WTC11 (cell line): ENCODE measurements around the gene ZNF600. TPM values are rescaled to one million over a fixed set of nuclear protein-coding genes. Genes with fewer than 3 reads are reported as not detected.
"Not testable (repeated sequence)": the region's sequence is repeated elsewhere in the genome, so short reads cannot be mapped to it uniquely, and the experiment has no call there.

Source experiments
- ATAC-seq: fragments of 200-7000 bp; cut with Tn5 transposase; 2 replicates; pipeline ENCODE4 v1.10.0; 2021; ENCODE audit warnings: mild to moderate bottlenecking, moderate library complexity
- CTCF ChIA-PET: fragments of 300-600 bp; sonication (Branson Sonifier 250); formaldehyde crosslinking; loops from one replicate; lab custom pipeline; 2021; ENCODE audit warnings: antibody characterized with exemption; lab: Charles Lee
- POLR2A ChIA-PET: fragments of 350-600 bp; sonication (Branson Sonifier 250); formaldehyde crosslinking; loops from one replicate; lab custom pipeline; 2021; ENCODE audit warnings: antibody characterized with exemption; lab: Charles Lee
- DNase-seq: peaks from one replicate; pipeline ENCODE4 v3.0.0; 2021; ENCODE audit warnings: low spot score
- H3K27ac Mint-ChIP-seq: 2 replicates; pipeline ENCODE4 v1.8.0; 2021; ENCODE audit warnings: mixed read lengths
- H3K27me3 Mint-ChIP-seq: 2 replicates; pipeline ENCODE4 v1.8.0; 2021; ENCODE audit warnings: low read depth, mild to moderate bottlenecking, moderate library complexity, mixed read lengths
- H3K36me3 Mint-ChIP-seq: 2 replicates; pipeline ENCODE4 v1.8.0; 2021; ENCODE audit warnings: mixed read lengths
- H3K4me1 Mint-ChIP-seq: 2 replicates; pipeline ENCODE4 v1.8.0; 2022; ENCODE audit warnings: mixed read lengths
- H3K4me3 Mint-ChIP-seq: 2 replicates; pipeline ENCODE4 v1.8.0; 2021; ENCODE audit warnings: mild to moderate bottlenecking, moderate library complexity, mixed read lengths
- H3K9me3 Mint-ChIP-seq: 2 replicates; pipeline ENCODE4 v1.8.0; 2021; ENCODE audit warnings: mixed read lengths
- ARID4B ChIP-seq: sonication (generic); formaldehyde crosslinking; IDR thresholded peaks from 2 replicates; pipeline ENCODE4 v1.8.0; 2023; ENCODE audit warnings: missing genetic modification reagents, mild to moderate bottlenecking, borderline replicate concordance
- CDX4 ChIP-seq: fragments of 250-450 bp; sonication (Bioruptor Pico); IDR thresholded peaks from 2 replicates; pipeline ENCODE4 v1.9.0; 2021; ENCODE audit warnings: moderate library complexity, mild to moderate bottlenecking, inconsistent platforms, borderline replicate concordance
- CREM ChIP-seq: sonication (generic); formaldehyde crosslinking; IDR thresholded peaks from 2 replicates; pipeline ENCODE4 v1.8.1; 2022; ENCODE audit warnings: mild to moderate bottlenecking, missing genetic modification reagents, moderate library complexity
- FOXJ3 ChIP-seq: sonication (generic); formaldehyde crosslinking; IDR thresholded peaks from 2 replicates; pipeline ENCODE4 v1.9.0; 2021; ENCODE audit warnings: missing genetic modification reagents, mild to moderate bottlenecking, borderline replicate concordance
- FOXP4 ChIP-seq: sonication (generic); formaldehyde crosslinking; IDR thresholded peaks from 2 replicates; pipeline ENCODE4 v1.8.0; 2022; ENCODE audit warnings: mild to moderate bottlenecking, missing genetic modification reagents
- GRHL2 ChIP-seq: fragments of 250-450 bp; sonication (Bioruptor Pico); IDR thresholded peaks from 2 replicates; pipeline ENCODE4 v1.8.0; 2022; ENCODE audit warnings: mild to moderate bottlenecking, moderate library complexity; ENCODE audit not compliant: insufficient replicate concordance, severe bottlenecking
- HMGXB4 ChIP-seq: sonication (generic); formaldehyde crosslinking; IDR thresholded peaks from 2 replicates; pipeline ENCODE4 v1.8.1; 2023; ENCODE audit warnings: mild to moderate bottlenecking, moderate library complexity, missing genetic modification reagents
- MLX ChIP-seq: sonication (generic); formaldehyde crosslinking; IDR thresholded peaks from 2 replicates; pipeline ENCODE4 v1.8.1; 2023; ENCODE audit warnings: mild to moderate bottlenecking, missing genetic modification reagents, moderate library complexity
- MYBL2 ChIP-seq: sonication (generic); formaldehyde crosslinking; IDR thresholded peaks from 2 replicates; pipeline ENCODE4 v1.8.1; 2023; ENCODE audit warnings: mild to moderate bottlenecking, moderate library complexity, missing genetic modification reagents
- NFATC4 ChIP-seq: fragments of 250-450 bp; sonication (Bioruptor Pico); IDR thresholded peaks from 2 replicates; pipeline ENCODE4 v1.9.0; 2021; ENCODE audit warnings: mild to moderate bottlenecking
- NFE2L1 ChIP-seq: sonication (generic); formaldehyde crosslinking; IDR thresholded peaks from 2 replicates; pipeline ENCODE4 v1.8.1; 2023; ENCODE audit warnings: missing genetic modification reagents
- SP1 ChIP-seq: sonication (generic); formaldehyde crosslinking; conservative IDR thresholded peaks from 2 replicates; pipeline ENCODE4 v1.8.1; 2022; ENCODE audit warnings: missing genetic modification reagents
- USF2 ChIP-seq: sonication (generic); formaldehyde crosslinking; IDR thresholded peaks from 2 replicates; pipeline ENCODE4 v1.8.1; 2023; ENCODE audit warnings: mild to moderate bottlenecking, missing genetic modification reagents, moderate library complexity
- ZBTB21 ChIP-seq: sonication (generic); formaldehyde crosslinking; IDR thresholded peaks from 2 replicates; pipeline ENCODE4 v1.8.1; 2023; ENCODE audit warnings: mild to moderate bottlenecking, missing genetic modification reagents, borderline replicate concordance
- ZNF219 ChIP-seq: sonication (generic); formaldehyde crosslinking; IDR thresholded peaks from 2 replicates; pipeline ENCODE4 v1.8.0; 2023; ENCODE audit warnings: missing genetic modification reagents, mild to moderate bottlenecking, borderline replicate concordance
- ZNF396 ChIP-seq: fragments of 250-450 bp; sonication (Bioruptor Pico); IDR thresholded peaks from 2 replicates; pipeline ENCODE4 v1.8.0; 2021; ENCODE audit warnings: mild to moderate bottlenecking, moderate library complexity, borderline replicate concordance
- ZNF512 ChIP-seq: sonication (generic); formaldehyde crosslinking; IDR thresholded peaks from 2 replicates; pipeline ENCODE4 v1.8.1; 2022; ENCODE audit warnings: missing genetic modification reagents, borderline replicate concordance
- ZNF671 ChIP-seq: fragments of 250-450 bp; sonication (Bioruptor Pico); IDR thresholded peaks from 2 replicates; pipeline ENCODE4 v1.8.0; 2021; ENCODE audit warnings: mild to moderate bottlenecking
- total RNA-seq: library from RNA; stranded (reverse); gene quantifications from 3 replicates; pipeline ENCODE4 v1.2.3, GENCODE V29; 2021

ZNF600 gene
- total RNA-seq, 1 experiment from 2014 or later = 13.2 TPM

GRCh38 chr19:52724701-52725514 is 61.7 kb downstream of the ZNF600 start:
- ATAC-seq (no peak), DNase-seq (no peak)
- POLR2A ChIA-PET = no interaction called here
- 0 out of 2 replicates have a peak, but pooled peaks cover 8% of the 10 kb centered on the region for H3K4me1 Mint-ChIP-seq
- TF ChIP-seq NFE2L1 (CRISPR knock-in tag) (no peak), NFATC4 (CRISPR knock-in tag) (no peak), ARID4B (CRISPR knock-in tag) (no peak), MYBL2 (CRISPR knock-in tag) (no peak), MLX (CRISPR knock-in tag) (no peak), ZNF671 (CRISPR knock-in tag) (no peak), CREM (CRISPR knock-in tag) (no peak), USF2 (no peak), CDX4 (CRISPR knock-in tag) (no peak), ZNF219 (CRISPR knock-in tag) (no peak), ZNF396 (no peak), ZBTB21 (CRISPR knock-in tag) (no peak), FOXJ3 (CRISPR knock-in tag) (no peak), GRHL2 (CRISPR knock-in tag) (no peak), FOXP4 (CRISPR knock-in tag) (no peak), HMGXB4 (CRISPR knock-in tag) (no peak), SP1 (CRISPR knock-in tag) (no peak), ZNF512 (no peak)
- peaks cover 2% of the 10 kb centered on the region for H3K27me3 Mint-ChIP-seq
- peaks cover 56% of the 10 kb centered on the region for H3K36me3 Mint-ChIP-seq
- H3K9me3 Mint-ChIP-seq = peaks cover 12% of the 10 kb centered on the region
- no peak overlapping the region; the same call in 1 of the 2 replicates for H3K27ac Mint-ChIP-seq
- no peak overlapping the region for H3K4me3 Mint-ChIP-seq
- CTCF ChIA-PET = no interaction called here

- H3K9me3 Mint-ChIP-seq = peaks cover 21% of the 10 kb centered on the region
- H3K4me1 Mint-ChIP-seq, POLR2A ChIA-PET, H3K4me3 Mint-ChIP-seq, CTCF ChIA-PET, DNase-seq, H3K27ac Mint-ChIP-seq, ATAC-seq: not testable (repeated sequence)
- H3K27me3 Mint-ChIP-seq = peaks cover 11% of the 10 kb centered on the region
- peaks cover 64% of the 10 kb centered on the region for H3K36me3 Mint-ChIP-seq
These were observed 62.5 kb downstream of the ZNF600 start for GRCh38 chr19:52723907-52724598.
